Muscle layer of duodenum (tissue), 2 donors: ENCODE data around the gene FAM234A.
A peak's percentile ranks its signal among the peaks of the same experiment; 100 is the strongest.

Experiments
- H3K27ac ChIP-seq: one replicate; pipeline ENCODE4 v1.7.0; 2013; ENCODE audit warnings: mild to moderate bottlenecking, low read length
- H3K27me3 ChIP-seq: one replicate; pipeline ENCODE4 v1.7.0; 2013; ENCODE audit warnings: low read depth, mild to moderate bottlenecking, control low read depth, low read length
- H3K36me3 ChIP-seq, 2 donors: one replicate each; pipeline ENCODE4 v1.7.0; 2013; ENCODE audit warnings: low read length in 2 of 2, control low read depth in 1 of 2, mild to moderate bottlenecking in 1 of 2; ENCODE audit not compliant: insufficient read depth in 2 of 2, control insufficient read depth in 1 of 2
- H3K4me1 ChIP-seq, 2 donors: one replicate each; pipeline ENCODE4 v1.7.0; 2013; ENCODE audit warnings: low read length in 2 of 2, mild to moderate bottlenecking in 2 of 2, control low read depth in 1 of 2, moderate library complexity in 1 of 2; ENCODE audit not compliant: insufficient read depth in 2 of 2, control insufficient read depth in 1 of 2
- H3K4me3 ChIP-seq, 2 donors: one replicate each; pipeline ENCODE4 v1.7.0; 2013; ENCODE audit warnings: low read length in 2 of 2, low read depth in 1 of 2, mild to moderate bottlenecking in 1 of 2
- H3K9me3 ChIP-seq, 2 donors: one replicate each; pipeline ENCODE4 v1.7.0; 2013; ENCODE audit warnings: low read length in 2 of 2, control low read depth in 1 of 2, mild to moderate bottlenecking in 1 of 2; ENCODE audit not compliant: control insufficient read depth in 1 of 2
- donor health status: healthy.

The FAM234A gene

DNA sequence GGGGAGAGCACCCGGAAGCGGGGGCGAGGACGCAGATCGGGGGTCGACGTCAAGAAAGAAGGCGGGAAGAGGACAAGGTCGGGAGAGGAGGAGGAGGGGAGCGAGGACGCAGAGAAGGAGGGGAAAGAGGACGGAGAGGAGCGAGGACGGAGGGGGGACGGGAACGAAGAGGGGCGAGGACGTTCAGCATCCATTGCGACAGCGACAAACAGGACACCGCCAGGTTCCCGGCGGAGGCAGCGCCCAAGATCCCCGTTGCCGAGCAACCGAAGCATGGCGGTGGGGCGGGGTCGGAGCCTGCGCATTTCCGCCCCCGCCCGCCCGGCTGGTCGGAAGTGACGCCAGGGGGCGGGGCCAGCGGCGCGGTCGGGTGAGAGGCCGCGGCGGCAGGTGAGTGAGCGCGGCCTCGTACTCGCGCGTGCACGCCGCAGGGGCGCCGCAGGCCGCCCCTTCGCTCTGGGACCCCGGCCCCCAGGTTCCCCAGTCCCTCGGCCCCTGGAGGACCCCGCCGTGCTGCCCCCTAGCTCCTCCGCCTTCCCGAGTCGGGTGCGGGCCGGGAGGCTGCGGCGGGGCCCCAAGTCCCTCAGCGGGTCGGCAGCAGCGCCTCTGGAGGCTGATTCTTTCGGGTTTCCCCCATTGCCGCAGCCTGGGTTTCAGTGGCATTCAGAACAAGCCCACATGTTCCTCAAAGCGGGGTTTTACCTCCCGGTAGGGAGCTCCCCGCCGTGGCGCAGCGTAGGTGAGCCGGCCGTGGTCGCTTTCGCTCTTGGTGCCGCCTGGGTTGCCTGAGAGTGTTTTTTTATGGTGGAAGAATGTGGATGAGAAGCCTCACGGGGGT is at the start of gene FAM234A:
Gene FAM234A (plus strand): TSS at position 354 of the 838 bp plus-strand sequence. CDS start 19,593 bp downstream, outside the sequence.
- peaks cover 0 to 5% of the 10 kb centered on the region in 2 donors for H3K36me3 ChIP-seq
- H3K4me3 ChIP-seq, result peak within 1 kb of the TSS; percentile 82 to 91
- H3K9me3 ChIP-seq, result no peaks in the 10 kb centered on the region
- H3K27ac ChIP-seq, result peak within 1 kb of the TSS; percentile 97
- H3K27me3 ChIP-seq, result no peaks in the 10 kb centered on the region
- H3K4me1 ChIP-seq, result peaks cover under 1 to 3% of the 10 kb centered on the region in 2 donors

- Histone ChIP-seq H3K36me3 (peaks cover 13 to 27% of the 10 kb centered on the region in 2 donors), H3K27me3 (no peaks in the 10 kb centered on the region), H3K27ac (no peak overlapping the region), H3K4me1 (peaks cover 0 to 13% of the 10 kb centered on the region in 2 donors), H3K4me3 (no peak overlapping the region), H3K9me3 (no peaks in the 10 kb centered on the region)
Observed at GRCh38 chr16:185213-185612, 49.4 kb upstream of the FAM234A start.

DNA sequence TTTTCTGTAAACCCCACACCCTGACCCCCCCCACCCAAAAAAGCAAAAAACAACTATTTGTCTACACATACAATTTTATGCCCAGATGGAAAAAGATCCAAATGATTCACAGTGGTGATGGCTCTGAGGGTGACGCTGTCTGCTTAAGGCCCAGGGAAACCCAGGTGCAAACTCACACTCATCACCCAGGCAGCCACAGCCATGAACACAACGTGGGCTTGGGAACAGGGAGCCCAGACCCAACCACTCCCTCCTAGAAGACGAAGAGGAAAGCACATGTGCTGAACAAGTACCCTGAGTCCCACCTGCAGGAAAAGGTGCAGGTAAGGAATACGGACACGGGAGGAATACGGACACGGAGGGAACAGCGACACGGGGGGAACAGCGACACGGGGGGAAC is 48.9 kb upstream of the FAM234A start:
- H3K27ac ChIP-seq, result no peak overlapping the region
- peaks cover 0 to 8% of the 10 kb centered on the region in 2 donors for H3K4me1 ChIP-seq
- H3K9me3 ChIP-seq, result no peaks in the 10 kb centered on the region
- no peaks in the 10 kb centered on the region for H3K27me3 ChIP-seq
- H3K36me3 ChIP-seq, result peaks cover 17 to 32% of the 10 kb centered on the region in 2 donors
- H3K4me3 ChIP-seq, result no peak overlapping the region

- no peak overlapping the region for H3K4me3 ChIP-seq
- peaks cover 28 to 46% of the 10 kb centered on the region in 2 donors for H3K36me3 ChIP-seq
- H3K27ac ChIP-seq, result no peak overlapping the region
- H3K9me3 ChIP-seq, result no peaks in the 10 kb centered on the region
- no peaks in the 10 kb centered on the region for H3K27me3 ChIP-seq
- no peaks in the 10 kb centered on the region for H3K4me1 ChIP-seq
Observed at GRCh38 chr16:187330-187729, 47.3 kb upstream of the FAM234A start.

- no peak overlapping the region for H3K27ac ChIP-seq
- H3K9me3 ChIP-seq, result no peaks in the 10 kb centered on the region
- no peak overlapping the region for H3K4me3 ChIP-seq
- no peaks in the 10 kb centered on the region for H3K4me1 ChIP-seq
- no peaks in the 10 kb centered on the region for H3K27me3 ChIP-seq
- peaks cover 28 to 58% of the 10 kb centered on the region in 2 donors for H3K36me3 ChIP-seq
Observed at GRCh38 chr16:188674-189073, 45.9 kb upstream of the FAM234A start.

DNA sequence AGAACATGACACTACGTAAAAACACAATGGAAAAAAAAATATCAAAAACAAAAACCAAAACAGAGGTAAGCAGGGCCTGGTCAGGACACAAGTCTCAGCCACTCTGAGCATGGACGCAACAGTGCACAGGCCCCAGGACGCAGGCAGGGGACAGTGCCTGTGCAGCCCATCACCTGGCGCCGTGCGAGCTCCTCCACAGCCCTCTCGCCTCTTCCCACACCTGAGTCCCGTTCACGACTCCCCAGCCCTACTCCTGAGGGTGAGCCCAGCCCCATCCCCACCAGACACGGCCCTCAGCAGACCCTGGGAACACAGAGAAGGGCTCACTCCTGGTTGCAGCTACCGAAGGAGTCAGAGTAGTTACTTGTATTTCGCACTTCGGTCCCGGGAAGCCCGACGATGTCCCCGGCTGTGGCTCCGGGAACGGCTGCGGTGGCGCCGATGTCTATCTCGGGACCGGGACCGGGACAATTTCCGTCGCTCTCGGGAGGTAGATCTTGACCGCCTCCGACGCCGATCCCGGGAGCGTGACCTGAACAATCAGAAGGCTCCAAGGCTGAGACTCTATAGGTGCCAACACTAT is 44.9 kb upstream of the FAM234A start:
- no peak overlapping the region for H3K4me3 ChIP-seq
- no peak overlapping the region for H3K27ac ChIP-seq
- no peaks in the 10 kb centered on the region for H3K9me3 ChIP-seq
- no peaks in the 10 kb centered on the region for H3K4me1 ChIP-seq
- H3K27me3 ChIP-seq, result no peaks in the 10 kb centered on the region
- H3K36me3 ChIP-seq, result peaks cover 35 to 68% of the 10 kb centered on the region in 2 donors

DNA sequence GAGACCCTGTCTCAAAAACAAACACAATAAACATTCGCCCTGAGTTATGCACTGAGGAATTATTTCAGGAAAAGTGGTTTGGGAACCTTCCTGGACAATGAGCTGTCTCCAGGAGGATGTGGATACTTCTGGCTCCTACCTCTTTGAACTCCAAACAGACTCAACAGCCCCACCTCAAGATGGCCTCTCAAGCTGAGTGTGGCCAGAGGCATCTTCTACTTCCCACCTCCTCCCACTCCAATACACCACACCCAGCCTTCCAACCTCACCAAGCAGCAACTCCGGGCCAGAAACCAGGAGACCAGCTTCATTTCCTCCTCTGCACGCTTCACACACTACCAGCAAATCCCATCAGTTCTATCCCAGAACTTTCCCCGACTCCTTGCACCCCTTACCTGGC is 42.8 kb upstream of the FAM234A start:
- Histone ChIP-seq H3K9me3 (no peaks in the 10 kb centered on the region), H3K4me1 (no peaks in the 10 kb centered on the region), H3K4me3 (no peak overlapping the region), H3K27ac (no peak overlapping the region), H3K27me3 (no peaks in the 10 kb centered on the region), H3K36me3 (peaks cover 47 to 88% of the 10 kb centered on the region in 2 donors)

- no peaks in the 10 kb centered on the region for H3K4me1 ChIP-seq
- peaks cover 51 to 89% of the 10 kb centered on the region in 2 donors for H3K36me3 ChIP-seq
Observed at GRCh38 chr16:192686-193085, 41.9 kb upstream of the FAM234A start.

DNA sequence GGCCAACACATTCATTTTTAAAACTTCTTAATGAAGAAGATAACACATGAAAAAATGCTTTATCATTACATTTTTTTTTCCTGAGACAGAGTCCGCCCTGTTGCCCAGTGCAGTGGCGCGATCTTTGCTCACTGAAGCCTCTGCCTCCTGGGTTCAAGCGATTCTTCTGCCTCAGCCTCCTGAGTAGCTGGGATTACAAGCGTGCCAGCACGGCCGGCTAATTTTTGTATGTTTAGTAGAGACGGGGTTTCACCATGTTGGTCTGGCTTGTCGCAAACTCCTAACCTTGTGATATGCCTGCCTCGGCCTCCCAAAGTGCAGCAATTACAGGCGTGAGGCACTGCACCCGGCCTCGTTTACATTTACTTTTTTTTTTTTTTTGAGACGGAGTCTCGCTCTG is 41.2 kb upstream of the FAM234A start:
- no peaks in the 10 kb centered on the region for H3K27me3 ChIP-seq
- no peaks in the 10 kb centered on the region for H3K9me3 ChIP-seq
- no peak overlapping the region for H3K27ac ChIP-seq
- H3K4me3 ChIP-seq, result no peak overlapping the region
- H3K4me1 ChIP-seq, result no peaks in the 10 kb centered on the region
- H3K36me3 ChIP-seq, result peaks cover 50 to 91% of the 10 kb centered on the region in 2 donors

More at GRCh38 chr16:192686-193085, 41.9 kb upstream of the FAM234A start:
- H3K27ac ChIP-seq, result no peak overlapping the region
- no peaks in the 10 kb centered on the region for H3K9me3 ChIP-seq
- H3K4me3 ChIP-seq, result no peak overlapping the region
- H3K27me3 ChIP-seq, result no peaks in the 10 kb centered on the region

DNA sequence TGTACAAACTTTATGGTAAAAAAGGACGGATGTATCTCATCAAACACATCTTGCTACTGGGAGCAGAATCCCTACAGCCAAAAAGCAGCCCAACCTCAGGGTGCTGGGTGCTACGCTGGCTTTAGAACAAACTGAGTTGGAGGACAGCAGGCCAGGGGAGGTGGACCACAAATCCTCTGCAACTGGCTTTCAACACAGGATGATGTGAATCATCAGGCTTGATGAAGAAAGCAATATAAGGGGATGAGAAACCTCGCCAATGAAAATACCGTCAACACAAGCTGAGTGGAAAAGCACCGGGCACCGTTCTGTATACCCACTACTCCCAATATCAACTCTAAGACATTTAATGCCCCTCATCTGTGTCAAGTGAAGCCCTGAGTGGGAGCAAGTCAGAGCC is 40.1 kb upstream of the FAM234A start:
- no peaks in the 10 kb centered on the region for H3K4me1 ChIP-seq
- H3K27ac ChIP-seq, result no peak overlapping the region
- H3K36me3 ChIP-seq, result peaks cover 47 to 91% of the 10 kb centered on the region in 2 donors
- no peaks in the 10 kb centered on the region for H3K27me3 ChIP-seq
- no peak overlapping the region for H3K4me3 ChIP-seq
- H3K9me3 ChIP-seq, result no peaks in the 10 kb centered on the region

GRCh38 chr16:200388-200787 is 34.2 kb upstream of the FAM234A start:
- Histone ChIP-seq H3K27ac (no peak overlapping the region), H3K4me3 (no peak overlapping the region), H3K36me3 (peaks cover 32 to 69% of the 10 kb centered on the region in 2 donors), H3K9me3 (no peaks in the 10 kb centered on the region), H3K4me1 (no peaks in the 10 kb centered on the region), H3K27me3 (no peaks in the 10 kb centered on the region)
